Thoracic aorta (tissue), 2 donors: ENCODE measurements around the gene RSL1D1. TPM values are rescaled to one million over a fixed set of nuclear protein-coding genes. Genes with fewer than 3 reads are reported as not detected.

Experiments
- ATAC-seq: fragments of 150-250 bp; one replicate; pipeline ENCODE4 v1.8.0; 2017; ENCODE audit warnings: low read depth; ENCODE audit not compliant: insufficient number of reproducible peaks, low FRiP score
- DNase-seq: peaks from one replicate; pipeline ENCODE4 v3.0.0-alpha.2; 2020; ENCODE audit warnings: low spot score
- H3K27ac ChIP-seq, 2 donors: fragments of 200-600 bp; sonication (generic); 1 replicate in 1 of 2; 2 replicates in 1 of 2; pipeline ENCODE4 v1.5.1; 2016; ENCODE audit warnings: mild to moderate bottlenecking in 2 of 2, moderate library complexity in 2 of 2
- H3K27me3 ChIP-seq: fragments of 200-600 bp; sonication (generic); replicated peaks from 2 replicates; pipeline ENCODE4 v1.6.0; 2016; ENCODE audit warnings: mild to moderate bottlenecking; ENCODE audit not compliant: insufficient read depth
- H3K36me3 ChIP-seq: fragments of 200-600 bp; sonication (generic); one replicate; pipeline ENCODE4 v1.5.1; 2016
- H3K4me1 ChIP-seq, 2 donors: fragments of 200-600 bp; sonication (generic); 1 replicate in 1 of 2; 2 replicates in 1 of 2; pipeline versions ENCODE4 v1.5.1 to v1.6.0; 2016; ENCODE audit warnings: low read depth in 2 of 2, mild to moderate bottlenecking in 1 of 2; ENCODE audit not compliant: control insufficient read depth in 1 of 2
- H3K4me3 ChIP-seq: fragments of 200-600 bp; sonication (generic); 2 replicates; pipeline ENCODE4 v1.5.1; 2016; ENCODE audit warnings: mild to moderate bottlenecking
- H3K9me3 ChIP-seq: fragments of 200-600 bp; sonication (generic); 2 replicates; pipeline ENCODE4 v1.5.1; 2016
- total RNA-seq, 2 donors: library from RNA; depleted of rRNA; stranded (reverse); fragments of >200 nt; gene quantifications; one replicate each; pipeline versions ENCODE4 v1.1.0 to v1.2.3, GENCODE V29; 2016
- TF ChIP-seq, protein P1 (sequence below): fragments of 200-600 bp; sonication (generic); IDR thresholded peaks from one replicate; pipeline ENCODE4 v1.5.1; 2019; ENCODE audit warnings: antibody characterized with exemption

Gene RSL1D1
- total RNA-seq = 100 to 1,000 TPM in 1 of 2 donors, 10 to 100 TPM in 1; 51.2 to 184 TPM

DNA sequence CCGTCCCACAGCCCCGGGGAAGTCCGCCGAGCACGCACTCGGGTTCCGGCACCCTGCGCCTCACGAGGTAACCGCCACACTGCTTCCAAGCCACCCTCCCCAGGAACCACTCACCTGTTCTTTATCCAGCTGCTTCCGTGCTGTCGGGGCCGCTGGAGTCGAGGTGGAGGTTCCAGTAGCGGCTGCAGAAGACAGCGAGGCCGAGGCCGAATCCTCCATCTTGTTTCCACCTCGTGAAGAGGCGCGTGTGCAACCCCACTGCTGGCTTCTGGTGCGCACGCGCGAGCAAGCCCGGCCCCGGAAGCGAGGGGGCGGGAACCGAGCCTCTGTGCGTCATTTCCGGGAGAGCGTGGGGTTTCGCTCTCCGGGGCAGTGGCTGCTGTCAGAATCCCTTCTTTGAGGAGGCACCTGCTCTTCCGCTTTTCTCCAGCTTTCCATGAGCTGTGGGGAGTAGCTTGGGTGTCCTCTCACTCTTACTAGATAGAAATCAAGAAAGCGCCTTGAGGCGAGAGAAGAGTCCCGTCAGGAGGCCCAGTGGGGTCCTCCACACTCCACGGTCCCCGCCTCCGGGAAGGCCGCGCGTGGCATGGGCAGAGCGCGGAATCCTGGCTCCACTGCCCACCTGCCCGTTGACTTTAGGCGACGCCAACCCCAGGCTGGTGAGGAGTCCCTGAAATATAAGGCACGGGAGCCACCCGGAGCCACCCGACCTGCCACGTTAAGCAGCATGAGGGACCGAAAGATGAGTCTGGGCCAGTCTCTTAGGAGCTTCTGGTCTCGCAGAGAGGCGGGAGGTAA, at the start of gene RSL1D1:
Gene RSL1D1 (minus strand): TSS at position 249 of the 798 bp plus-strand sequence. CDS start 30 bp downstream, at position 219.
- peaks cover 27 to 31% of the 10 kb centered on the region in 2 donors for H3K4me1 ChIP-seq
- peak; percentile 53 for DNase-seq
- no peaks in the 10 kb centered on the region for H3K9me3 ChIP-seq
- ATAC-seq = peak; percentile 94
- H3K4me3 ChIP-seq = peak within 1 kb of the TSS; percentile 83
- peak within 1 kb of the TSS; percentile 83 to 86 for H3K27ac ChIP-seq
- TF ChIP-seq, protein P1, sequence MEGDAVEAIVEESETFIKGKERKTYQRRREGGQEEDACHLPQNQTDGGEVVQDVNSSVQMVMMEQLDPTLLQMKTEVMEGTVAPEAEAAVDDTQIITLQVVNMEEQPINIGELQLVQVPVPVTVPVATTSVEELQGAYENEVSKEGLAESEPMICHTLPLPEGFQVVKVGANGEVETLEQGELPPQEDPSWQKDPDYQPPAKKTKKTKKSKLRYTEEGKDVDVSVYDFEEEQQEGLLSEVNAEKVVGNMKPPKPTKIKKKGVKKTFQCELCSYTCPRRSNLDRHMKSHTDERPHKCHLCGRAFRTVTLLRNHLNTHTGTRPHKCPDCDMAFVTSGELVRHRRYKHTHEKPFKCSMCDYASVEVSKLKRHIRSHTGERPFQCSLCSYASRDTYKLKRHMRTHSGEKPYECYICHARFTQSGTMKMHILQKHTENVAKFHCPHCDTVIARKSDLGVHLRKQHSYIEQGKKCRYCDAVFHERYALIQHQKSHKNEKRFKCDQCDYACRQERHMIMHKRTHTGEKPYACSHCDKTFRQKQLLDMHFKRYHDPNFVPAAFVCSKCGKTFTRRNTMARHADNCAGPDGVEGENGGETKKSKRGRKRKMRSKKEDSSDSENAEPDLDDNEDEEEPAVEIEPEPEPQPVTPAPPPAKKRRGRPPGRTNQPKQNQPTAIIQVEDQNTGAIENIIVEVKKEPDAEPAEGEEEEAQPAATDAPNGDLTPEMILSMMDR = no peak
- H3K36me3 ChIP-seq = peaks cover 8% of the 10 kb centered on the region
- H3K27me3 ChIP-seq = no peaks in the 10 kb centered on the region

DNA sequence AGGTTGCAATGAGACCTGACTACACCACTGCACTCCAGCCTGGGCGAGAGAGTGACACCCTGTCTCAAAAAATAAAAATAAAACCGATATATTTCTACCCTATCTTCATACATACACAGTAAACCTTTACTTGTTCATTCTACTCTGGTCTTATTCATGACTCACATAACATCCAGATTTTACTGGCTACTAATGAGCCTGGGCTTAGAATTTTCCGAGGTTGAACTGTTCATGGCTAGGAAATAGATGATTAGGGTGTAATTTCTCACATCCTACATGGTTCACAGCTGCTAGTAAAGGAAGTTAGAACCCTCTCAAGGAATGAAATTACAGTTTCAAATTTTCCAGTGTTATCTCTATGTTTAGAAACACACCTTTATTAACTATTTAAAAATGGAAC, 49.7 kb upstream of the RSL1D1 start:
- H3K36me3 ChIP-seq = no peaks in the 10 kb centered on the region
- no peaks in the 10 kb centered on the region for H3K27me3 ChIP-seq
- peaks cover 14 to 32% of the 10 kb centered on the region in 2 donors for H3K4me1 ChIP-seq
- DNase-seq = no peak
- no peaks in the 10 kb centered on the region for H3K9me3 ChIP-seq
- no peak for ATAC-seq
- TF ChIP-seq, protein P1 = no peak
- no peak overlapping the region for H3K27ac ChIP-seq
- H3K4me3 ChIP-seq = no peak overlapping the region

DNA sequence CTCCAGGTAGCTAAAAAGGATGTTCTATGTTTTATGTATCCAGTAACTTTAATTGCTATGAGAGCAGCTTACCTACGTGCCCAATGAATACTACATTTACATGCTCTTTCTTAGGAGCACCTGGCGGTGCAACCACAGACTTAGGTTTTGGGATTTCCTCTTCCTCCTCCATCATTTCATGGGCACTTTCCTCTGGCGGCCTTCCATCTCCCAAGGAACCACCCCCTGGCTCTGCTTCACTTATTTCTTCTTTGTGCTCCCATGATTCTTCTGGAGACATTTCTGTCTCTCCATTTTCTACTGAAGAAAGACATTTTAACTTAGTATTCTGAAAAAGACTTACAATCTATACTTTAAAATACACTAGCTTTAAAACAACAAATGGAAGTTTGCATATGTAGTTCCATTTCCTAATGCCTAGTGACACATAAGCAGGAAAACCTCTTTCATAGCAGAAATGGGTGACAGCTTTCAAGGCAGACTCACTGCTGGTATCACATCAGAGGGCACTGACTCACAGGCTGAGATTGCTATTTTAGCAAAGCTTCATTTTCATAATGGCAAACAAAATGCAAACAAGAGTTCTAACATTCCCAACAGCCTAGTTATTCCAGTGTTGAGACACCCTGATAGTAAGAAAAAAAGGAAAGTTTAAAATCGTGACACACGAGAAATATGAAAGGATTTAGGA, 45.3 kb upstream of the RSL1D1 start:
- DNase-seq (no peak), ATAC-seq (no peak)
- H3K36me3 ChIP-seq = peaks cover 16% of the 10 kb centered on the region
- H3K27me3 ChIP-seq = no peaks in the 10 kb centered on the region
- H3K4me1 ChIP-seq = peaks cover 8 to 17% of the 10 kb centered on the region in 2 donors
- H3K27ac ChIP-seq = peak overlapping the region; percentile 38 to 66
- peak overlapping the region; percentile 29 for H3K4me3 ChIP-seq
- H3K9me3 ChIP-seq = no peaks in the 10 kb centered on the region
- TF ChIP-seq, protein P1 = no peak

DNA sequence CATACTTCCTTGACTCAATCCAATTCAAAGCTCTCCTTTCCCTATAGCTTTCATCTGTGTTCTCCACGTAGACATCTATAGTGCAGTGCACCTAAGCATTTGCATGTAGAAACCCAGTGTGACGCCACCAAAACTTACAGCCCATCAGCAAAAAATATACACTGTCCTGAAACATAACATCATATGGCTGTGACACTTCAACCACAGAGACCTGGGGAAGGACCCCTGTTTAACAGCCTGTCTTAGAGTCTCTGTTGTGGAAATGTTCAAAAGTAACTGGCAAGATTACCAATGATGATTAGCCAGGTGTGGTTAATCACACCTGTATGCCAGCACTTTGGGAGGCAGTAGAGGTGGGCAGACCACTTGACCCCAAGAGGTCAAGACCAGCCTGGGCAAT, 42.2 kb upstream of the RSL1D1 start:
- Histone ChIP-seq H3K9me3 (no peaks in the 10 kb centered on the region), H3K27me3 (no peaks in the 10 kb centered on the region), H3K4me1 (peaks cover 8 to 17% of the 10 kb centered on the region in 2 donors), H3K27ac (no peak overlapping the region), H3K36me3 (peaks cover 21% of the 10 kb centered on the region), H3K4me3 (no peak overlapping the region)
- no peak for ATAC-seq
- no peak for DNase-seq
- TF ChIP-seq, protein P1 = no peak

DNA sequence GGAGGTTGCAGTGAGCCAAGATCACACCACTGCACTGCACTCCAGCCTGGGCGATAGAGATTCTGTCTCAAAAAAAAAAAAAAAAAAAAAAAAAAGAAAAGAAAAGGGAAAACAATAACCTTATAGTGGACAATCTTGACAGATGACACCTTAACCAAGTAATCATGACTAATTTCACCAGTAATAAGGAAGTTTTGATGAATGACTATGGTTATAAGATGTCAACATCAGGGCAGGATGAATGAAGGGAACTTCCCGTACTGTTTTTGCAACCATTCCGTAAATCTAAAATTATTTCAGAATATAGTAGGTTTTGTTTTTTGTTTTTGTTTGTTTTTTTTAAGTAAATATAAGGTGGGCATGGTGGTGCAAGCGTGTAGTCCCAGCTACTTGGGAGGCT, 41.4 kb upstream of the RSL1D1 start:
- TF ChIP-seq, protein P1 = no peak
- no peak for ATAC-seq
- no peak overlapping the region for H3K27ac ChIP-seq
- no peak for DNase-seq
- no peaks in the 10 kb centered on the region for H3K27me3 ChIP-seq
- peaks cover 8 to 17% of the 10 kb centered on the region in 2 donors for H3K4me1 ChIP-seq
- no peaks in the 10 kb centered on the region for H3K9me3 ChIP-seq
- peaks cover 25% of the 10 kb centered on the region for H3K36me3 ChIP-seq
- no peak overlapping the region for H3K4me3 ChIP-seq
